Muscle of leg (tissue), 11 donors: ENCODE results near the gene MRPL21. TPM values are rescaled to one million over a fixed set of nuclear protein-coding genes. Genes with fewer than 3 reads are reported as not detected.

ENCODE experiments used
- DNase-seq: peaks from one replicate; pipeline ENCODE4 v3.0.0; 2013
- H3K27ac ChIP-seq: one replicate; pipeline ENCODE4 v1.5.1; 2013; ENCODE audit warnings: mild to moderate bottlenecking, low read length, control low read depth
- H3K27me3 ChIP-seq: one replicate; pipeline ENCODE4 v1.6.1; 2013; ENCODE audit warnings: low read length; ENCODE audit not compliant: control insufficient read depth, insufficient read depth
- H3K36me3 ChIP-seq: one replicate; pipeline ENCODE4 v1.6.1; 2013; ENCODE audit warnings: low read length; ENCODE audit not compliant: control insufficient read depth, insufficient read depth
- H3K4me1 ChIP-seq: one replicate; pipeline ENCODE4 v1.6.1; 2013; ENCODE audit warnings: low read length; ENCODE audit not compliant: control insufficient read depth, insufficient read depth
- H3K4me3 ChIP-seq: one replicate; pipeline ENCODE4 v1.5.1; 2013; ENCODE audit warnings: low read length, control low read depth
- H3K9me3 ChIP-seq: replicated peaks from 2 replicates; pipeline ENCODE4 v1.6.1; 2013; ENCODE audit warnings: low read depth, low read length; ENCODE audit not compliant: control insufficient read depth
- WGBS: methylation state at CpG from one replicate; pipeline ENCODE4 v1.1.5; 2013; ENCODE audit warnings: missing lambda C conversion rate; ENCODE audit not compliant: insufficient coverage; 5-methylcytosine and 5-hydroxymethylcytosine counted together
- polyA plus RNA-seq, 8 donors: library from polyadenylated mRNA; unstranded; fragments of 120-200 nt; gene quantifications; one replicate each; pipeline versions ENCODE4 v1.2.1 to v1.2.3, GENCODE V29; 2013; ENCODE audit warnings: inconsistent platforms in 1 of 8, low replicate concordance in 1 of 8; ENCODE audit not compliant: insufficient read length in 8 of 8, insufficient read depth in 1 of 8
- total RNA-seq: library from RNA; stranded (reverse); fragments of 120-200 nt; gene quantifications from one replicate; pipeline ENCODE4 v1.2.4, GENCODE V29; 2013

Gene MRPL21
- total and polyA plus RNA-seq, 9 donors = 41.0 to 74.8 (median 49.9) TPM

GRCh38 chr11:68878022-68878421, 25.6 kb downstream of the MRPL21 start:
- DNase-seq = no peak
- H3K36me3 ChIP-seq = peaks cover 3% of the 10 kb centered on the region
- 81% methylated on average over 6 of the region's 7 CpGs for WGBS

GRCh38 chr11:68872216-68873003, 31.2 kb downstream of the MRPL21 start:
- no peak for DNase-seq
- H3K36me3 ChIP-seq = no peaks in the 10 kb centered on the region
- peaks cover 20% of the 10 kb centered on the region for H3K4me1 ChIP-seq
- H3K4me3 ChIP-seq = no peak overlapping the region
- H3K9me3 ChIP-seq = no peaks in the 10 kb centered on the region
- WGBS = 100% methylated on average over 5 of the region's 12 CpGs
- no peak overlapping the region for H3K27ac ChIP-seq
- H3K27me3 ChIP-seq = no peaks in the 10 kb centered on the region

More at GRCh38 chr11:68878022-68878421, 25.6 kb downstream of the MRPL21 start:
- no peaks in the 10 kb centered on the region for H3K9me3 ChIP-seq
- H3K27ac ChIP-seq = no peak overlapping the region
- H3K4me1 ChIP-seq = peaks cover 4% of the 10 kb centered on the region
- no peaks in the 10 kb centered on the region for H3K27me3 ChIP-seq
- no peak overlapping the region for H3K4me3 ChIP-seq

GRCh38 chr11:68870470-68870869, 33.2 kb downstream of the MRPL21 start:
- peak; percentile 59 for DNase-seq
- 29% methylated on average over 5 of the region's 9 CpGs for WGBS
- Histone ChIP-seq H3K27me3 (no peaks in the 10 kb centered on the region), H3K27ac (no peak overlapping the region), H3K4me1 (peaks cover 19% of the 10 kb centered on the region), H3K4me3 (peak overlapping the region; percentile 43), H3K9me3 (no peaks in the 10 kb centered on the region), H3K36me3 (no peaks in the 10 kb centered on the region)

- DNase-seq = no peak
- Histone ChIP-seq H3K4me3 (no peak overlapping the region), H3K36me3 (no peaks in the 10 kb centered on the region), H3K27ac (no peak overlapping the region), H3K27me3 (no peaks in the 10 kb centered on the region), H3K9me3 (peaks cover 7% of the 10 kb centered on the region), H3K4me1 (peaks cover 15% of the 10 kb centered on the region)
- 86% methylated on average over 11 of the region's 18 CpGs for WGBS
These were observed 35.3 kb downstream of the MRPL21 start for GRCh38 chr11:68868221-68868835.

- 52% methylated on average over 5 of the region's 6 CpGs for WGBS
- H3K4me3 ChIP-seq = no peak overlapping the region
- peaks cover 12% of the 10 kb centered on the region for H3K4me1 ChIP-seq
- DNase-seq = no peak
- H3K27me3 ChIP-seq = no peaks in the 10 kb centered on the region
- H3K9me3 ChIP-seq = peaks cover 7% of the 10 kb centered on the region
- H3K36me3 ChIP-seq = no peaks in the 10 kb centered on the region
- H3K27ac ChIP-seq = no peak overlapping the region
These were observed 36.6 kb downstream of the MRPL21 start for GRCh38 chr11:68867066-68867465.

- WGBS = 71% methylated on average over 6 of the region's 11 CpGs
- H3K4me3 ChIP-seq = no peak overlapping the region
- peaks cover 8% of the 10 kb centered on the region for H3K4me1 ChIP-seq
- H3K27me3 ChIP-seq = no peaks in the 10 kb centered on the region
- H3K9me3 ChIP-seq = peaks cover 7% of the 10 kb centered on the region
- no peak for DNase-seq
- no peaks in the 10 kb centered on the region for H3K36me3 ChIP-seq
- no peak overlapping the region for H3K27ac ChIP-seq
These were observed 38.4 kb downstream of the MRPL21 start for GRCh38 chr11:68865241-68865640.

- Histone ChIP-seq H3K4me1 (no peaks in the 10 kb centered on the region), H3K9me3 (peaks cover 7% of the 10 kb centered on the region), H3K27me3 (no peaks in the 10 kb centered on the region), H3K36me3 (no peaks in the 10 kb centered on the region), H3K4me3 (no peak overlapping the region), H3K27ac (no peak overlapping the region)
- WGBS = no CpG with 5 or more reads among the region's 3 CpGs
- no peak for DNase-seq
These were observed 39.9 kb downstream of the MRPL21 start for GRCh38 chr11:68863553-68864265.

- H3K27me3 ChIP-seq = no peaks in the 10 kb centered on the region
- no peak overlapping the region for H3K27ac ChIP-seq
- H3K4me1 ChIP-seq = no peaks in the 10 kb centered on the region
- no peak overlapping the region for H3K4me3 ChIP-seq
- peaks cover 7% of the 10 kb centered on the region for H3K9me3 ChIP-seq
- 87% methylated on average over 4 of the region's 6 CpGs for WGBS
- no peaks in the 10 kb centered on the region for H3K36me3 ChIP-seq
- no peak for DNase-seq
These were observed 41.2 kb downstream of the MRPL21 start for GRCh38 chr11:68862421-68862820.

- 46% methylated on average over 4 of the region's 8 CpGs for WGBS
- Histone ChIP-seq H3K27me3 (peaks cover 15% of the 10 kb centered on the region), H3K27ac (no peak overlapping the region), H3K36me3 (no peaks in the 10 kb centered on the region), H3K9me3 (peaks cover 6% of the 10 kb centered on the region), H3K4me1 (peaks cover 12% of the 10 kb centered on the region), H3K4me3 (no peak overlapping the region)
- no peak for DNase-seq
These were observed 44.5 kb downstream of the MRPL21 start for GRCh38 chr11:68859123-68859522.

GRCh38 chr11:68857037-68857586, 46.5 kb downstream of the MRPL21 start:
- no CpG with 5 or more reads among the region's 8 CpGs for WGBS

More at GRCh38 chr11:68857037-68857586, 46.5 kb downstream of the MRPL21 start:
- peaks cover 13% of the 10 kb centered on the region for H3K4me1 ChIP-seq
- no peak for DNase-seq
- H3K4me3 ChIP-seq = no peak overlapping the region
- H3K36me3 ChIP-seq = no peaks in the 10 kb centered on the region
- no peaks in the 10 kb centered on the region for H3K9me3 ChIP-seq
- H3K27me3 ChIP-seq = peaks cover 33% of the 10 kb centered on the region
- H3K27ac ChIP-seq = no peak overlapping the region
